ENCODE data around the gene XPR1.

DNA sequence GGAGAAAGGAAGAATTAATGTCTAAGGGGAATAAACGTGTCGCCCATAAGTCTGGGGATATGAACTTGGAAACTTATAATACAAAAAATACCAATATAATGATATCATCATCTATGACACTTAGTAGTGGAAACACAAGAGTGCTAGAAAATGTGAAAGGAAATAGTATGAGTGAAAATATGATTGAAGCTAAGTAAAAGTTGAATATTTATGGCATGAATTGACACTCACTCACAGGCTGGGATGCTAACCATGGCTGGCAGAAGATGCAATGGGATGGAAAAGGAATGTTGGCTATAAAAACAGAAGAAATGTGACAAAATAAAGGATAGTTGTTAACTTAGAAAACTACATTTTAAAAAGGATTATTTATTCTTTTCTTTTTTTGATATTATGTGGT is 120.1 kb downstream of the XPR1 start:
- TF ChIP-seq EZH2 (IDR thresholded peaks at IDR 0.05; ENCODE audit: insufficient read depth, poor library complexity, severe bottlenecking): no peak
- no peak for TF ChIP-seq EZH2phosphoT487 (IDR thresholded peaks at IDR 0.05; ENCODE audit: insufficient read depth, low read depth)

All from GM23248 (cell line).